DOHH2 (cell line): Measurements from ENCODE around the gene LRRN4CL.

Source experiments
- H3F3A ChIP-seq: fragments of 200-600 bp; sonication (generic), shearing (Covaris generic); 2 replicates; pipeline ENCODE4 v1.6.0; 2016; ENCODE audit warnings: antibody characterized with exemption, mild to moderate bottlenecking; ENCODE audit not compliant: control insufficient read depth, insufficient read depth
- H3K27ac ChIP-seq: fragments of 200-600 bp; sonication (generic); 2 replicates; pipeline ENCODE4 v1.5.1; 2014; ENCODE audit warnings: low read depth, mild to moderate bottlenecking, low read length, moderate library complexity
- H3K27me3 ChIP-seq: fragments of 200-600 bp; sonication (generic); 2 replicates; pipeline ENCODE4 v1.6.1; 2014; ENCODE audit warnings: mild to moderate bottlenecking, low read length, mixed read lengths; ENCODE audit not compliant: control insufficient read depth
- H3K36me3 ChIP-seq: fragments of 200-600 bp; sonication (generic); 2 replicates; pipeline ENCODE4 v1.6.1; 2014; ENCODE audit warnings: mild to moderate bottlenecking, low read length, moderate library complexity, mixed read lengths; ENCODE audit not compliant: control insufficient read depth
- H3K4me1 ChIP-seq: fragments of 200-600 bp; sonication (generic); 2 replicates; pipeline ENCODE4 v1.6.1; 2014; ENCODE audit warnings: mild to moderate bottlenecking, low read length, mixed read lengths; ENCODE audit not compliant: control insufficient read depth
- H3K4me2 ChIP-seq: fragments of 200-600 bp; sonication (generic); 2 replicates; pipeline ENCODE4 v1.6.0; 2014; ENCODE audit warnings: mild to moderate bottlenecking, low read length, moderate library complexity
- H3K4me3 ChIP-seq: fragments of 200-600 bp; sonication (generic); 2 replicates; pipeline ENCODE4 v1.5.1; 2014; ENCODE audit warnings: mild to moderate bottlenecking, low read length, mixed read lengths
- H3K79me2 ChIP-seq: fragments of 200-600 bp; sonication (generic); 2 replicates; pipeline ENCODE4 v1.6.1; 2014; ENCODE audit warnings: mild to moderate bottlenecking, low read length, mixed read lengths; ENCODE audit not compliant: control insufficient read depth
- H3K9me2 ChIP-seq: fragments of 200-600 bp; sonication (generic); replicated peaks from 2 replicates; pipeline ENCODE4 v1.6.1; 2014; ENCODE audit warnings: mild to moderate bottlenecking, low read length, mixed read lengths; ENCODE audit not compliant: control insufficient read depth
- H3K9me3 ChIP-seq: fragments of 200-600 bp; sonication (generic); 2 replicates; pipeline ENCODE4 v1.6.1; 2014; ENCODE audit warnings: antibody characterized with exemption, low read length, mixed read lengths; ENCODE audit not compliant: control insufficient read depth, insufficient read depth
- H4K20me1 ChIP-seq: fragments of 200-600 bp; sonication (generic); 2 replicates; pipeline ENCODE4 v1.6.0; 2014; ENCODE audit warnings: low read depth, mild to moderate bottlenecking, antibody characterized with exemption, low read length, moderate library complexity; ENCODE audit not compliant: control insufficient read depth, insufficient read depth
- CTCF ChIP-seq: fragments of 200-600 bp; sonication (generic); IDR thresholded peaks from one replicate; pipeline ENCODE4 v1.5.1; 2014; ENCODE audit warnings: antibody characterized with exemption, mild to moderate bottlenecking, low read depth, low read length; ENCODE audit not compliant: poor library complexity, severe bottlenecking
- EZH2phosphoT487 ChIP-seq: fragments of 200-600 bp; sonication (generic); IDR thresholded peaks from 2 replicates; pipeline ENCODE4 v1.6.1; 2017; ENCODE audit warnings: borderline replicate concordance, mild to moderate bottlenecking, antibody characterized with exemption, low read length, moderate library complexity, mixed read lengths

Gene LRRN4CL

GRCh38 chr11:62665599-62666258 is 23.6 kb downstream of the LRRN4CL start:
- Histone ChIP-seq H3F3A (peaks cover 48% of the 10 kb centered on the region), H3K27me3 (no peaks in the 10 kb centered on the region), H3K9me3 (no peaks in the 10 kb centered on the region), H3K79me2 (peaks cover 73% of the 10 kb centered on the region), H3K4me2 (peak overlapping the region; percentile 99), H4K20me1 (peaks cover 12% of the 10 kb centered on the region), H3K9me2 (no peaks in the 10 kb centered on the region), H3K27ac (peak overlapping the region; percentile 92), H3K4me1 (peaks cover 48% of the 10 kb centered on the region), H3K4me3 (peak overlapping the region; percentile 98), H3K36me3 (peaks cover 69% of the 10 kb centered on the region)
- no peak for TF ChIP-seq CTCF
- TF ChIP-seq EZH2phosphoT487, result no peak

GRCh38 chr11:62665075-62665598 is 24.2 kb downstream of the LRRN4CL start, which contains the start of the genes C11orf98 and CSKMT:
Gene C11orf98, minus strand, starts transcription at chr11:62665210. Its CDS starts 41 bp downstream, at chr11:62665169.
Gene CSKMT, plus strand, starts transcription at chr11:62665312. Its CDS starts 568 bp downstream, at chr11:62665880.
- Histone ChIP-seq H3K36me3 (peaks cover 70% of the 10 kb centered on the region), H3F3A (peaks cover 46% of the 10 kb centered on the region)

GRCh38 chr11:62664405-62665074 is 24.8 kb downstream of the LRRN4CL start:
- H3K27me3 ChIP-seq, result no peaks in the 10 kb centered on the region
- H3K79me2 ChIP-seq, result peaks cover 61% of the 10 kb centered on the region
- peaks cover 42% of the 10 kb centered on the region for H3F3A ChIP-seq
- peaks cover 36% of the 10 kb centered on the region for H3K4me1 ChIP-seq
- peak overlapping the region; percentile 92 for H3K27ac ChIP-seq
- no peaks in the 10 kb centered on the region for H3K9me3 ChIP-seq
- peak overlapping the region; percentile 99 for H3K4me2 ChIP-seq
- no peaks in the 10 kb centered on the region for H3K9me2 ChIP-seq
- peak overlapping the region; percentile 98 for H3K4me3 ChIP-seq
- peaks cover 12% of the 10 kb centered on the region for H4K20me1 ChIP-seq
- TF ChIP-seq EZH2phosphoT487 (no peak), CTCF (no peak)
- peaks cover 64% of the 10 kb centered on the region for H3K36me3 ChIP-seq

More at GRCh38 chr11:62665075-62665598, 24.2 kb downstream of the LRRN4CL start, which contains the start of the genes C11orf98 and CSKMT:
- H4K20me1 ChIP-seq, result peaks cover 12% of the 10 kb centered on the region
- H3K9me3 ChIP-seq, result no peaks in the 10 kb centered on the region
- peak within 1 kb of the TSS; percentile 92 for H3K27ac ChIP-seq
- H3K9me2 ChIP-seq, result no peaks in the 10 kb centered on the region
- H3K4me3 ChIP-seq, result peak within 1 kb of the TSS; percentile 98
- H3K4me1 ChIP-seq, result peaks cover 42% of the 10 kb centered on the region
- TF ChIP-seq CTCF, result no peak
- no peak for TF ChIP-seq EZH2phosphoT487
- peaks cover 67% of the 10 kb centered on the region for H3K79me2 ChIP-seq
- H3K27me3 ChIP-seq, result no peaks in the 10 kb centered on the region
- H3K4me2 ChIP-seq, result peak within 1 kb of the TSS; percentile 99
